AG04450 (cell line): ENCODE data around the gene CDX1. TPM values are rescaled to one million over a fixed set of nuclear protein-coding genes. Genes with fewer than 3 reads are reported as not detected.

Experiments used
- CTCF ChIA-PET: fragments of 300-600, 350-600 bp; formaldehyde crosslinking; extraction: SDS; loops from one replicate; lab custom pipeline; 2022; ENCODE audit warnings: antibody characterized with exemption, inconsistent platforms; lab: Charles Lee
- POLR2A ChIA-PET: fragments of 350-600 bp; formaldehyde crosslinking; extraction: SDS; loops from one replicate; lab custom pipeline; 2021; ENCODE audit warnings: antibody characterized with exemption, inconsistent platforms; lab: Yijun Ruan, JAX
- DNase-seq: peaks from one replicate; pipeline ENCODE4 v3.0.0-alpha.2; 2011; ENCODE audit warnings: low read depth, low spot score
- H3K27ac ChIP-seq: one replicate; pipeline ENCODE4 v1.5.1; 2012; ENCODE audit warnings: low read depth, low read length, control low read depth
- H3K27me3 ChIP-seq: one replicate; pipeline ENCODE4 v1.6.0; 2012; ENCODE audit warnings: low read length; ENCODE audit not compliant: control insufficient read depth, insufficient read depth
- H3K4me3 ChIP-seq: 2 replicates; pipeline ENCODE4 v1.5.1; 2011; ENCODE audit warnings: mild to moderate bottlenecking, low read depth, low read length, control low read depth
- H3K9me3 ChIP-seq: 2 replicates; pipeline ENCODE4 v1.5.1; 2012; ENCODE audit warnings: low read length; ENCODE audit not compliant: control insufficient read depth, insufficient read depth
- CTCF ChIP-seq: IDR thresholded peaks from 2 replicates; pipeline ENCODE4 v1.5.1; 2011; ENCODE audit warnings: low read depth, low read length, control low read depth, inconsistent platforms
- polyA plus RNA-seq: library from polyadenylated mRNA; depleted of rRNA; stranded (reverse); fragments of >200 nt; gene quantifications from 2 replicates; pipeline ENCODE4 v1.2.3, GENCODE V29; 2011

Gene CDX1
- polyA plus RNA-seq, 1 experiment = 0.30 TPM

GRCh38 chr5:150172145-150172544, 5.6 kb downstream of the CDX1 start:
- CTCF ChIA-PET = interaction anchor here (1.2 to 1.7 kb wide), 2 partner anchors 10 to 42 kb away, joined by 6 to 10 read pairs; no protein-coding TSS in a partner anchor
- no peak for TF ChIP-seq CTCF
- DNase-seq = peak; percentile 42
- Histone ChIP-seq H3K4me3 (no peak overlapping the region), H3K9me3 (no peaks in the 10 kb centered on the region), H3K27ac (no peak overlapping the region), H3K27me3 (peaks cover 16% of the 10 kb centered on the region)
- POLR2A ChIA-PET = no interaction called here

DNA sequence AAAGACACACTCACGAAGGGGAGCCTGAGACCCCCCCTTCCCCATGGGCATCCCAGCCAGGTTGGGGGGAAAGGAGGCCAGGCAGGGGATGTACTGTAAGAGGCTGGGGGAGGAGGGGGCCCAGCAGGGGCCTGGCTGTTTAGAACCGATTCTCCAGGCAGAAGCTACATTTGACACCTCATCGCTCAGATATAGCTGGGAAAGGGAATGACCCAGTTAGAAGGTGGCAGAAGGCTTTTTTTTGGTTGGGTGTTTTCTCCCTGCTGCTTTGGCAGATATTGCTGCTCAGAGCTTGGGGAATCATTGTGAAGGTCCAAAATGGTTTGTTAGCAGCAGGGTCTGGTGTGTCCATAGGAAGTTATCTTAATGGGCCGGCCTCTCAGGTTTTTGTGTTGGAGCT, 6.0 kb downstream of the CDX1 start:
- no peak for DNase-seq
- Histone ChIP-seq H3K27me3 (peaks cover 16% of the 10 kb centered on the region), H3K9me3 (no peaks in the 10 kb centered on the region), H3K4me3 (no peak overlapping the region), H3K27ac (no peak overlapping the region)
- ChIA-PET CTCF (interaction anchor here (1.2 to 1.7 kb wide), 2 partner anchors 10 to 43 kb away, joined by 6 to 10 read pairs; no protein-coding TSS in a partner anchor), POLR2A (no interaction called here)
- TF ChIP-seq CTCF = no peak

GRCh38 chr5:150173161-150173560, 6.6 kb downstream of the CDX1 start:
- Histone ChIP-seq H3K9me3 (no peaks in the 10 kb centered on the region), H3K27me3 (peaks cover 16% of the 10 kb centered on the region), H3K4me3 (no peak overlapping the region), H3K27ac (no peak overlapping the region)
- POLR2A ChIA-PET = no interaction called here
- CTCF ChIA-PET = interaction anchor here (1.2 to 1.7 kb wide), 2 partner anchors 11 to 43 kb away, joined by 6 to 10 read pairs; no protein-coding TSS in a partner anchor
- no peak for TF ChIP-seq CTCF
- no peak for DNase-seq

DNA sequence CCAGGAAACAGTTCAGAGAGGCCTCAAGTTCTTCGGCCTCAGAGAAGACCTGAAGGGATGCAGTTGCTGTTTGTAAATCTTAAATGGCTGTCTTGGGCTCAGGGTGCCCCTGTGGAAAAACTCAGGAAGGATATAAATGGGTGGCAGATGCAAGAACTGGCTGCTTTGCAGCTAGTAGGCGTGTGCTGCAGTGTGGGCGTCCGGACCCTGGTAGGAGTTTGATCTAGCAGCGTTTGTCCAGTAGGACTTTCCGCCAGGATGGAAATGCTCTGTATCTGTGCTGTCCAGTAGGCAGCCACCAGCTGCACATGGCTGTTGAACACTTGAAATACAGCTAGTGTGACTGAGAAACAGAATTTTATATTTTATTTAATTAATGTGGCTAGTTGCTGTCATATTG, 7.7 kb downstream of the CDX1 start:
- Histone ChIP-seq H3K27me3 (peaks cover 16% of the 10 kb centered on the region), H3K27ac (no peak overlapping the region), H3K4me3 (no peak overlapping the region), H3K9me3 (no peaks in the 10 kb centered on the region)
- DNase-seq = no peak
- ChIA-PET CTCF (interaction anchor here (0.6 to 1.4 kb wide), 2 partner anchors 10 to 127 kb away, joined by 3 to 4 read pairs; no protein-coding TSS in a partner anchor), POLR2A (no interaction called here)
- no peak for TF ChIP-seq CTCF

- H3K27me3 ChIP-seq = peaks cover 12% of the 10 kb centered on the region
- ChIA-PET POLR2A (no interaction called here), CTCF (interaction anchor here (1.4 to 1.8 kb wide), 4 partner anchors 11 to 262 kb away, joined by 4 to 6 read pairs (median 5); no protein-coding TSS in a partner anchor)
- DNase-seq = no peak
- no peaks in the 10 kb centered on the region; the same call in 1 of the 2 replicates for H3K9me3 ChIP-seq
- no peak overlapping the region for H3K27ac ChIP-seq
- no peak overlapping the region for H3K4me3 ChIP-seq
- TF ChIP-seq CTCF = no peak
Measured at GRCh38 chr5:150175076-150175475, 8.5 kb downstream of the CDX1 start.
